MM.1S (cell line): ENCODE data around the gene CBX3.
"Not testable (repeated sequence)": the region's sequence is repeated elsewhere in the genome, so short reads cannot be mapped to it uniquely, and the experiment has no call there.

ENCODE experiments used
- DNase-seq: peaks from one replicate; pipeline ENCODE4 v3.0.0-alpha.2; 2015
- H2AFZ ChIP-seq: fragments of 300-600 bp; sonication (generic); 2 replicates; pipeline ENCODE4 v1.6.0; 2016; ENCODE audit warnings: antibody characterized with exemption, low read length
- H3F3A ChIP-seq: fragments of 300-600 bp; sonication (generic); 2 replicates; pipeline ENCODE4 v1.6.1; 2016; ENCODE audit warnings: mild to moderate bottlenecking, antibody characterized with exemption, low read length, moderate library complexity, mixed read lengths; ENCODE audit not compliant: insufficient read depth
- H3K27ac ChIP-seq: fragments of 300-600 bp; sonication (generic); 2 replicates; pipeline ENCODE4 v1.5.1; 2016; ENCODE audit warnings: mild to moderate bottlenecking, low read length
- H3K27me3 ChIP-seq: fragments of 300-600 bp; sonication (generic); replicated peaks from 2 replicates; pipeline ENCODE4 v1.6.0; 2016; ENCODE audit warnings: low read length; ENCODE audit not compliant: insufficient read depth
- H3K36me3 ChIP-seq: fragments of 300-600 bp; sonication (generic); replicated peaks from 2 replicates; pipeline ENCODE4 v1.6.1; 2016; ENCODE audit warnings: mild to moderate bottlenecking, low read length, mixed read lengths; ENCODE audit not compliant: insufficient read depth
- H3K4me1 ChIP-seq: fragments of 300-600 bp; sonication (generic); 2 replicates; pipeline ENCODE4 v1.6.1; 2016; ENCODE audit warnings: low read length, mixed read lengths
- H3K4me2 ChIP-seq: fragments of 300-600 bp; sonication (generic); 2 replicates; pipeline ENCODE4 v1.6.0; 2016; ENCODE audit warnings: low read depth, low read length
- H3K4me3 ChIP-seq: fragments of 300-600 bp; sonication (generic); 2 replicates; pipeline ENCODE4 v1.5.1; 2016; ENCODE audit warnings: low read length, mixed read lengths
- H3K79me2 ChIP-seq: fragments of 300-600 bp; sonication (generic); 2 replicates; pipeline ENCODE4 v1.6.1; 2016; ENCODE audit warnings: mixed run types, low read length, mixed read lengths
- H3K9ac ChIP-seq: fragments of 300-600 bp; sonication (generic); 2 replicates; pipeline ENCODE4 v1.6.1; 2016; ENCODE audit warnings: low read length, mixed read lengths
- H3K9me2 ChIP-seq: fragments of 300-600 bp; sonication (generic); replicated peaks from 2 replicates; pipeline ENCODE4 v1.6.1; 2016; ENCODE audit warnings: mild to moderate bottlenecking, low read length, mixed read lengths; ENCODE audit not compliant: insufficient read depth
- H3K9me3 ChIP-seq: fragments of 300-600 bp; sonication (generic); replicated peaks from 2 replicates; pipeline ENCODE4 v1.6.1; 2016; ENCODE audit warnings: mild to moderate bottlenecking, low read length, mixed read lengths; ENCODE audit not compliant: insufficient read depth
- H4K20me1 ChIP-seq: fragments of 300-600 bp; sonication (generic); 2 replicates; pipeline ENCODE4 v1.6.1; 2016; ENCODE audit warnings: mild to moderate bottlenecking, low read length, moderate library complexity, mixed read lengths; ENCODE audit not compliant: insufficient read depth
- EZH2 ChIP-seq: fragments of 300-600 bp; sonication (generic); optimal IDR thresholded peaks from 2 replicates; pipeline ENCODE3; 2017; ENCODE audit warnings: low read depth, mild to moderate bottlenecking, antibody characterized with exemption, low read length, mixed read lengths
- EZH2phosphoT487 ChIP-seq: fragments of 300-600 bp; sonication (generic); IDR thresholded peaks from 2 replicates; pipeline ENCODE4 v1.6.1; 2018; ENCODE audit warnings: antibody characterized with exemption, low read length
- TF ChIP-seq, protein P1 (sequence below): fragments of 300-600 bp; sonication (generic); IDR thresholded peaks from 2 replicates; pipeline ENCODE4 v1.5.1; 2016; ENCODE audit warnings: antibody characterized with exemption, low read length, mixed read lengths

CBX3 gene

DNA sequence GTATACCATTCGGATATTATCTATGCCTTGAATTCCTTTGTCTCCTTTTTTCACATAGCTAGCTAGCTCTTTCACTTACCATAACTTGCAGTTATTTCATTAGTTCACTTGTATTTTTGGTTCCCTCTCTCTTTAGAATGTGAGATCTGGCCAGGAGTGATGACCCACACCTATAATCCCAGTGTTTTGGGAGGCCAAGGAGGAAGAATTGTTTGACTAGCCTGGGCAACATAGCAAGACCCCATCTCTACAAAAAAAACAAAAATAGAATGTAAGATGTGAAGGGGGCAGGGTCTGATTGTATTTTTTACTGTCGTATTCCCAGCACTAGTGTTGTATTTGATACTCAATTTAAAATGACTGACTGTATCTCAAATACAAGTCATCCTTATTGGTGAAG lies 29.9 kb upstream of the CBX3 start:
- TF ChIP-seq EZH2 (no peak), EZH2phosphoT487 (no peak)
- TF ChIP-seq, protein P1, sequence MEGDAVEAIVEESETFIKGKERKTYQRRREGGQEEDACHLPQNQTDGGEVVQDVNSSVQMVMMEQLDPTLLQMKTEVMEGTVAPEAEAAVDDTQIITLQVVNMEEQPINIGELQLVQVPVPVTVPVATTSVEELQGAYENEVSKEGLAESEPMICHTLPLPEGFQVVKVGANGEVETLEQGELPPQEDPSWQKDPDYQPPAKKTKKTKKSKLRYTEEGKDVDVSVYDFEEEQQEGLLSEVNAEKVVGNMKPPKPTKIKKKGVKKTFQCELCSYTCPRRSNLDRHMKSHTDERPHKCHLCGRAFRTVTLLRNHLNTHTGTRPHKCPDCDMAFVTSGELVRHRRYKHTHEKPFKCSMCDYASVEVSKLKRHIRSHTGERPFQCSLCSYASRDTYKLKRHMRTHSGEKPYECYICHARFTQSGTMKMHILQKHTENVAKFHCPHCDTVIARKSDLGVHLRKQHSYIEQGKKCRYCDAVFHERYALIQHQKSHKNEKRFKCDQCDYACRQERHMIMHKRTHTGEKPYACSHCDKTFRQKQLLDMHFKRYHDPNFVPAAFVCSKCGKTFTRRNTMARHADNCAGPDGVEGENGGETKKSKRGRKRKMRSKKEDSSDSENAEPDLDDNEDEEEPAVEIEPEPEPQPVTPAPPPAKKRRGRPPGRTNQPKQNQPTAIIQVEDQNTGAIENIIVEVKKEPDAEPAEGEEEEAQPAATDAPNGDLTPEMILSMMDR: no peak
- no peaks in the 10 kb centered on the region; the same call in 1 of the 2 replicates for H4K20me1 ChIP-seq
- peaks cover 87% of the 10 kb centered on the region for H3K79me2 ChIP-seq
- H3K4me2 ChIP-seq: no peak overlapping the region
- no peaks in the 10 kb centered on the region for H3K27me3 ChIP-seq
- no peak overlapping the region for H3K4me3 ChIP-seq
- no peak for DNase-seq
- H2AFZ ChIP-seq: no peak overlapping the region
- H3K9ac ChIP-seq: no peak overlapping the region
- H3F3A ChIP-seq: peaks cover 9% of the 10 kb centered on the region
- H3K9me3 ChIP-seq: no peaks in the 10 kb centered on the region
- H3K4me1 ChIP-seq: peaks cover 17% of the 10 kb centered on the region
- no peaks in the 10 kb centered on the region; the same call in 1 of the 2 replicates for H3K36me3 ChIP-seq
- no peak overlapping the region for H3K27ac ChIP-seq
- H3K9me2 ChIP-seq: no peaks in the 10 kb centered on the region

DNA sequence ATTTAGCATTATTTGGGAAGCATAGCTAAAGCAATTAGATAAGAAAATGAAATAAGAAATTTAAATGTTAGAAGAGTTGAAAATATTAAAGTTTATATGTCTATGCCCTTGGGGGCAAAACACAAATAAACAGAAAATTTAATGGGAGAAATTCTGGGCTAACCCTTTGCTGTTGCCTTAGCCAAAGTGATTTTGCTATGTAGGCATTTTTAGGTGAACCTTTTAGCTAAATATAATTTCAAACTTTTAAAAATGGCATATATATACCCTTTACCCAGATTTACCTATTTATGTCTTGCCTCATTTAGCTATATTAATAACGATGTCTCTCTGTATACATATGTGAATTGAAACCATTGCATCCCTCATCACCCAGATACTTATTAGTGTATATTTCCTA lies 29.5 kb upstream of the CBX3 start:
- H2AFZ ChIP-seq: no peak overlapping the region
- no peaks in the 10 kb centered on the region for H3K27me3 ChIP-seq
- H3K79me2 ChIP-seq: peaks cover 83% of the 10 kb centered on the region
- H3K27ac ChIP-seq: no peak overlapping the region
- no peak overlapping the region for H3K4me3 ChIP-seq
- H3K9me3 ChIP-seq: no peaks in the 10 kb centered on the region
- peaks cover 5% of the 10 kb centered on the region for H3F3A ChIP-seq
- H4K20me1 ChIP-seq: no peaks in the 10 kb centered on the region; the same call in 1 of the 2 replicates
- H3K4me2 ChIP-seq: no peak overlapping the region
- no peaks in the 10 kb centered on the region for H3K9me2 ChIP-seq
- H3K9ac ChIP-seq: no peak overlapping the region
- H3K4me1 ChIP-seq: peaks cover 13% of the 10 kb centered on the region
- no peak for TF ChIP-seq EZH2phosphoT487
- TF ChIP-seq EZH2: no peak
- TF ChIP-seq, protein P1: no peak
- no peaks in the 10 kb centered on the region; the same call in 1 of the 2 replicates for H3K36me3 ChIP-seq
- DNase-seq: no peak

DNA sequence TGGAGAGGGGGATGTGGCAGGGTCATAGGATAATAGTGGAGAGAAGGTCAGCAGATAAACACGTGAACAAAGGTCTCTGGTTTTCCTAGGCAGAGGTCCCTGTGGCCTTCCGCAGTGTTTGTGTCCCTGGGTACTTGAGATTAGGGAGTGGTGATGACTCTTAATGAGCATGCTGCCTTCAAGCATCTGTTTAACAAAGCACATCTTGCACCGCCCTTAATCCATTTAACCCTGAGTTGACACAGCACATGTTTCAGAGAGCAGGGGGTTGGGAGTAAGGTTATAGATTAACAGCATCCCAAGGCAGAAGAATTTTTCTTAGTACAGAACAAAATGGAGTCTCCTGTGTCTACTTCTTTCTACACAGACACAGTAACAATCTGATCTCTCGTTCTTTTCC lies 25.6 kb upstream of the CBX3 start:
- Histone ChIP-seq H3K79me2 (peaks cover 61% of the 10 kb centered on the region), H3F3A (peaks cover 30% of the 10 kb centered on the region)
- not testable (repeated sequence) for H3K9me3 ChIP-seq, H3K9ac ChIP-seq, H3K9me2 ChIP-seq, DNase-seq, H4K20me1 ChIP-seq, H3K4me1 ChIP-seq, H3K4me2 ChIP-seq, H3K27ac ChIP-seq, H2AFZ ChIP-seq, H3K27me3 ChIP-seq, H3K4me3 ChIP-seq, H3K36me3 ChIP-seq

DNA sequence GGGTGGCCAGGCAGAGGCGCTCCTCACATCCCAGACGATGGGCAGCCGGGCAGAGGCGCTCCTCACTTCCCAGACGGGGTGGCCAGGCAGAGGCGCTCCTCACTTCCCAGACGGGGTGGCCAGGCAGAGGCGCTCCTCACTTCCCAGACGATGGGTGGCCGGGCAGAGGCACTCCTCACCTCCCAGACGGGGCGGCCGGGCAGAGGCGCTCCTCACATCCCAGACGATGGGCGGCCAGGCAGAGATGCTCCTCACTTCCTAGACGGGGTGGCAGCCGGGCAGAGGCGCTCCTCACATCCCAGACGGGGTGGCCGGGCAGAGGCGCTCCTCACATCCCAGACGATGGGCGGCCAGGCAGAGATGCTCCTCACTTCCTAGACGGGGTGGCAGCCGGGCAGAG lies 24.8 kb upstream of the CBX3 start:
- not testable (repeated sequence) for H2AFZ ChIP-seq, H3K9ac ChIP-seq, H3K27ac ChIP-seq, H3K4me2 ChIP-seq, H3K9me2 ChIP-seq, H3K9me3 ChIP-seq, H3K27me3 ChIP-seq, DNase-seq, H4K20me1 ChIP-seq, H3K4me3 ChIP-seq, H3K4me1 ChIP-seq, H3K36me3 ChIP-seq
- peaks cover 53% of the 10 kb centered on the region for H3K79me2 ChIP-seq
- peaks cover 38% of the 10 kb centered on the region for H3F3A ChIP-seq

DNA sequence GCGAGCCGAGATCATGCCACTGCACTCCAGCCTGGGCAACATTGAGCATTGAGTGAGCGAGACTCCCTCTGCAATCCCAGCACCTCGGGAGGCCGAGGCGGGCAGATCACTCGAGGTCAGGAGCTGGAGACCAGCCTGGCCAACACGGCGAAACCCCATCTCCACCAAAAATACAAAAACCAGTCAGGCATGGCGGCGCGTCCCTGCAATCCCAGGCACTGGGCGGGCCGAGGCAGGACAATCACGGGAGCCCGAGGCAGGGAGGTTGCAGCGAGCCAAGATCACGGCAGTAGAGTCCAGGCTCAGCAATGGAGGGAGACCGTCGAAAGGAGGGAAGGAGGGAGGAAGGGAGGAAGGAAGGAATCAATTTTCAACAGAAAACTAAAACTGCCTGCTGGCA lies 24.3 kb upstream of the CBX3 start:
- not testable (repeated sequence) for H2AFZ ChIP-seq, H3K4me2 ChIP-seq, H3K36me3 ChIP-seq, H3K9ac ChIP-seq, H3K27ac ChIP-seq, H3K27me3 ChIP-seq, DNase-seq, H3K9me3 ChIP-seq, H3K4me3 ChIP-seq, H3K9me2 ChIP-seq, H4K20me1 ChIP-seq, H3K4me1 ChIP-seq
- Histone ChIP-seq H3F3A (peaks cover 44% of the 10 kb centered on the region), H3K79me2 (peaks cover 48% of the 10 kb centered on the region)
